GM18868 (cell line): ENCODE data around the gene UBE2Z.
"Not testable (repeated sequence)": the region's sequence is repeated elsewhere in the genome, so short reads cannot be mapped to it uniquely, and the experiment has no call there.

Source experiments
- ATAC-seq: cut with Tn5 transposase; IDR thresholded peaks from one replicate; pipeline ENCODE4 v1.9.1; 2021; ENCODE audit warnings: mild to moderate bottlenecking, moderate library complexity; ENCODE audit not compliant: unreplicated experiment

Gene UBE2Z

DNA sequence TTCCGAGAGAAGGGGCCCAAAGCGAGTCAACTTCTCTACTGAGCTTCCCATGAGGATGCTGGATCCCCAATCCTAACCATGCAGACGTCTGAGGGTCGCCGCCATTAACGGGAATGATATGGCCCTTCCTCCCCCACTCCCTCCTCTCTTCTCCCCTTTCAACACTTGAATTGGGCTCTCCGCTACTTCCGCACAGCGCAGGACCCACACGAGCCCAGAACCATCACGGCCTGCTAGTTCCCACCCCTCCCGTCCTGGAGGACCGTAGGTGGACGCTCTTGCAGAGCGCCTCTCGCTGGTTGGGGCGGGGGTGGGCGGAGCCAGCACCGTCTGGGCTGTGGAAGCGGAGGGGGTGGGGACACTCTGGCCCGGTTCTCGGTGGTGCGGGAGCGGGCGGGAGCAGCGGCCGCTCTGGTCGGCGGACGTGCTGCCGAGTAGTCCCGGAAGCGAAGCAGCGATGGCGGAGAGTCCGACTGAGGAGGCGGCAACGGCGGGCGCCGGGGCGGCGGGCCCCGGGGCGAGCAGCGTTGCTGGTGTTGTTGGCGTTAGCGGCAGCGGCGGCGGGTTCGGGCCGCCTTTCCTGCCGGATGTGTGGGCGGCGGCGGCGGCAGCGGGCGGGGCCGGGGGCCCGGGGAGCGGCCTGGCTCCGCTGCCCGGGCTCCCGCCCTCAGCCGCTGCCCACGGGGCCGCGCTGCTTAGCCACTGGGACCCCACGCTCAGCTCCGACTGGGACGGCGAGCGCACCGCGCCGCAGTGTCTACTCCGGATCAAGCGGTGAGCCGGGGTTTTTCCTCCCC, at the start of gene UBE2Z:
Gene UBE2Z, plus strand, starts transcription at position 361 of the 797 bp plus-strand sequence. Its CDS starts 97 bp downstream, at position 458.
- peak; percentile 74 for ATAC-seq

GRCh38 chr17:48860034-48860433, 48.2 kb upstream of the UBE2Z start:
- ATAC-seq: no peak

GRCh38 chr17:48860456-48860855, 47.8 kb upstream of the UBE2Z start:
- no peak for ATAC-seq

DNA sequence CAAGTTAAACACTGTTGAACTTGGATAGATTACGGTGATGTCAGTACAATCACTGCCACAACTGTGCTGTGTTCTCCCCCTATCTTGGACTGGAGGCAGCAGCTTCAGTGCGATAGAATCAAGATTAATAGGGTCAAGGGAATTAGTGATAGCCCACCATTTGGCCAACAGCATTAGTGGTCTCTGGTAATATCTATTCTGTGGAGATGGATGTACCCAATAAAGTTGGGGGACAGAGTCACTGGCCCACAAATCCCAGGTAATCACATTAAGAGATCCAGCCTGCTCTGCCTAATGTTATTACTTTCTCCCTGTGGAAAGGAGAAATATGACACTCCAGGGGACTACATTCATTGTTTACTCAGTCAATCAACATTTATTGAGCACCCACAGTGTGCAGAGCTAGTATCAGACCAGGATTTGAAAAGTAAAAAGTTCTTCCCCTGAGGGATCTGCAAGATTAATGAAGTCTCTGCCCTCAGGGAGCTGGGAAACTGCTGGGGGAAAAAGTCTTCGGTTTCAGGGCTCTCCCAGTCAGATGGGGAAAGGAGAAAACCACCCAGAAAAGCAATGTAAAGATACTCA, 39.2 kb upstream of the UBE2Z start:
- no peak for ATAC-seq

GRCh38 chr17:48869821-48870318, 38.3 kb upstream of the UBE2Z start:
- ATAC-seq: no peak

DNA sequence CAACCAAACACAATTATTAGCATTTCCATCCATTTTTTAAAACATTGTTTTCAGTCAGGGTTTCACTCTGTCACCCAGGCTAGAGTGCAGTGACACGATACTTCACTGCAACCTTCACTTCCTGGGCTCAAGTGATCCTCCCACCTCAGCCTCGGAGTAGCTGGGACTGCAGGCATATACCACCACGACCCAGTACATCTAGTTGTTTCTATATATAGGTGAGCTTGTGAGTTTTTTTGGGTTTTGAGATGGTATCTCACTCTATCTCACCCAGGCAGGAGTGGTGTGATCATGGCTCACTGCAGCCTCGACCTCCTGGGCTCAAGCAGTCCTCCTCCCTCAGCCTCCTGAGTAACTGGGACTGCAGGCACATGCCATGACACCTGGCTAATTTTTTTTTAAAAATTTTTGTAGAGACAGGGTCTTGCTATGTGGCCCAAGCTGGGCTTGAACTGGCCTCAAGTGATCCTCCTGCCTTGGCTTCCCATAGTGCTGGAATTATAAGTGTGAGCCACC, 37.1 kb upstream of the UBE2Z start:
- no peak for ATAC-seq

DNA sequence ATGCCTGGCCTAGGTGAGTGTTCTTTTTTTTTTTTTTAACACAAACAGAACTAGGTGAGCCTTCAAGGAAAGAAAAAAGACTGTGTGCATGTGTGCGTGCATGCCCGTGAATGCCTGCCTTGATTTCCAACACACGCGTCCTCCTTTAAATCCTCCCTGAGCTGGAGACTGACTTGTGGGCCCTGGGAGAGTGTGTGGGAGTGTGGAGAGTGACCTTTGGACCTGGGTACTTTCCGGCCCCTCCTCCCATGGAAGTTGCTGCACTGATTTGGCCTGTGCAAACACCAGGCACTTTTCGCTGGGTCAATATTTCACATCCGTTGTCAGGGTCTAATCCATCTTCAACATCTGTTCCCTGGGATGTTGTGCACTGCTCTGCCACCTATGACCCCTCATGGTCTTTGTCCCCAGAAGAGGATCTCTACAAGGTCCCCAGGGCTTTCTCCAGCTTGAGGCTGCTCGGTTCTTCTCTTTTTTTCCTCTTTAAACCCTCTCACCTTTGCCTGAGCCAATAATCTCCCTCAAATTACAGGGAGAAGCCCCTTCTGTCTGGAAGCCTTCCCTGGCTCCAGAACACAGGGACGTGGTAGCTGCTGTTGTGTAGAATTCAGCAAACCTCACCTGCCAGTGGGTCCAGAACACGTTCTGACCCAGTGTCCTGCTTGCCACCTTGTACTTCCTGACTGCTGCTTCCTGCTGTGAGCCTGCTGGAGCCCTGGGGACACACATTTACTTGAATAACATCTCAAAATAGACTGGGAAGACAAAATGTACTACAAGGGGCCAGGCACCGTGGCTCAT, 36.5 kb upstream of the UBE2Z start:
- no peak for ATAC-seq

DNA sequence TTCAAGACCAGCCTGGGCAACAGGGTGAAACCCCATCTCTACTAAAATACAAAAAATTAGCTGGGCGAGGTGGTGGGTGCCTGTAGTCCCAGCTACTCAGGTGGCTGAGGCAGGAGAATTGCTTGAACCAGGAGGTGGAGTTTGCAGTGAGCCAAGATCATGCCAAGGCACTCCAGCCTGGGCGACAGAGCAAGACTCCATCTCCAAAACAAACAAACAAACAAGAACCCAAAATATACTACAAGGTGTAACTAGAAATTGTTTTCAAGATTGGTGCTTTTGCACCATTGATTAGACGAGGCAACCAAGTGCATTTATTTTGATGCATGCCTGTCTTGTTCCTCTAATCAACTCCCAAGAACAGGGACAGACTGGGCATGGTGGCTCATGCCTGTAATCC, 35.8 kb upstream of the UBE2Z start:
- ATAC-seq: not testable (repeated sequence)

GRCh38 chr17:48873209-48873608, 35.0 kb upstream of the UBE2Z start:
- no peak for ATAC-seq

DNA sequence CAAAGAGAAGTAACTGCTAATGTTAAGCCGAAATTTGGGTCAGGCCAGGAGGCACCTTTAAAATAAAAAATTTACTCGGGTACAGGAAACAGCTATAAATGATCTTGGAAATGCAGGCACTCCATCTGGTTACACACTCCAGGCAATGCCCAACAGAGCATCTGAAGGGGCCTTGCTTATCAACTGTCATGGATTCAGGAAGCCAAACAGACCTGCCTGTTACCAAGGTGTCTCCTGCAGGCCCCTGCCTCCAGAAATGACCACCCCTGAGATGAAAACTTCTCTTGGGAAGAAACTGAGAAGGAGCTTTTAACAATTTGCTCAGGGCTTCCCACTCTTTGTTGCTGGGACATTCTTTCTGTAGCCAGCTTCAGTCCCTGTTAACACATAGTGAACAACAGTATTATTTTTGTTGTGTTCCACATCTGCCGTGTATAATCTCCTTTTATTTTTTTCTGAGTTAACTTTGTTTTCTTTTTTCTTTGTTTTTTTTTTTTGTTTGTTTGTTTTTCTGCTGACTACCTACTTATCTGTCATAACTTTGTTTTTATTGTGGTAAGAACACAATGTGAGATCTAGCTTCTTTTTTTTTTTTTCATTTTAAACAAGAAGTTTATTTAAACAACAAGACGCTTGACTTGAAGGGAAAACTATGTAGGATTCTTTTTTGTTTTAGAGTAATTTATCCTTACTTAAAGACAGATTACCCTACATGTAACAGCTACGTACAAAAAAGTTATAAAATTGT, 34.3 kb upstream of the UBE2Z start:
- no peak for ATAC-seq

- no peak for ATAC-seq
These were observed 29.0 kb upstream of the UBE2Z start for GRCh38 chr17:48878920-48879898.

GRCh38 chr17:48882272-48882671, 25.9 kb upstream of the UBE2Z start:
- ATAC-seq: no peak

GRCh38 chr17:48883171-48883570, 25.0 kb upstream of the UBE2Z start:
- no peak for ATAC-seq

- no peak for ATAC-seq
These were observed 18.1 kb upstream of the UBE2Z start for GRCh38 chr17:48890086-48890485.

DNA sequence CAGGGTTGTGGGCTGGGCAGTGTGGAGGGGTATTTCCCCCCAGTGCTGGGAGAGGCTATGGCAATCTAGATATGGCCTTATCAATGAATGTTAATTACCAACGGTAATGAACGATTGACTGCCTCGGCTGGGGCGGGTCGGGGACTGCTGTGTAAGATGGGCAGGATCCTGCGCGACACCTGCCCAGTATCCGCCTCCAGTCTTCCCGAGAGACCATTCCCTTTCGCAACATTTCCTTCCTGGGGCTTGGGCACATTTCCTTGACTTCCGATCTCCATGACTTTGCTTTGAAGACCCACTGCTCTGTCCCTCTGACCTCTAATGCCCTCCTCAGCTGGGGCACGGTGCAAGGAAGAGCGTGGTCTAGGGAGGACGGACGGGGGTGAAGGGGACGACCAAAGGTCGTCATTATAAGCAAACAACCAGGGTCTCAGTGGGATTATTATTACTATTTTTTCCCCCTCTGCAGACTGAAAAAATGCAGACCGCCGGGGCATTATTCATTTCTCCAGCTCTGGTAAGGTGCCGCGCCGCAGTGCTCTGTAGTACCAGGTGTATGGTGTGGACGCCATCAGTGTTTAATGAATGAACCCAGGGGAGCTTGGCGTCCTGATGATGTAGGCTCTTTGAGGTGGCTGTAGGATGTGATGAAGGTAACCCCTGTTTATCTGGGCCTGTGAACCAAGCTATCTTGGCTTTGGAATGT, 15.1 kb upstream of the UBE2Z start:
- no peak for ATAC-seq

DNA sequence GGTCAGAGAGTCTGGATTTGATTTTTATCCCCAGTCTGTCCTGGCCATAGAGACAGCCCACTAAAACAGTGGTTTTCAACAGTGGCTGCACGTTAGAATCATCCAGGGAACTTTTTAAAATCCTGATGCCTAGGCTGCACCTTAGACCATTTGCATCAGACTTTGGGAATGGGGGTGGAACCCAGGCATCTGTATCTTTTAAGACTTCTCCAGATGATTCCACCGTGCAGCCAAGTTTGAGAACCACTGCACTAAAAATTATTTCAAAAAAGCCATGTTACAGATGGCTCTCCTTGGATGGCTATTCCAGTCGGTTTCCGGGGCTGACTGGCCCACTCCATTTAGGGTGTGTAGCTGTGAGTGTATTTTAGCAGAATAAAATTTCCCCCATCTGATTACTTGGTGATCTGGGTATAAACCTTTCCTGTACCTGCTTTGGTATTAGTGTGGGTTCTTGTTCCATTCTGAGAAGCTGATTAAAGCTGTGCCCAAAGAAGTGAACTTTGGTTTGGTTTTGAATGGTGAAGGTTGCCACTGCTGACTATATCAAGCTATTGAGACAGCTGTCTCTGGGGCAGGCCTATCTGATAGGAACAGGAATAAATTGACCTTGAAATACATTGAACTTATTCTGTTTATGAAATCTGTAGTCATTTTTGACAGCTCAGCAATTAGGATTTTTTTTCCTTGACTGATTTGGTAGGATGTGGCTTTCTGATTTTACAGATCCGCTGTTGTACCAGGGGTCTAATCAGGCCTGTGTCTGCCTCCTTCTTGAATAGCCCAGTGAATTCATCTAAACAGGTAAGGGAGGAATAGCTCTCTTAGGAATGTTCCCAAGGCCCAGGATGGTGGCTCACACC, 14.3 kb upstream of the UBE2Z start:
- ATAC-seq: no peak

- no peak for ATAC-seq
These were observed 13.3 kb upstream of the UBE2Z start for GRCh38 chr17:48894886-48895285.

GRCh38 chr17:48901241-48901640, 7.0 kb upstream of the UBE2Z start:
- no peak for ATAC-seq
